Transverse colon (tissue), 4 donors: Measurements from ENCODE around the gene ANXA8L1. TPM values are rescaled to one million over a fixed set of nuclear protein-coding genes. Genes with fewer than 3 reads are reported as not detected.
"Not testable (repeated sequence)": the region's sequence is repeated elsewhere in the genome, so short reads cannot be mapped to it uniquely, and the experiment has no call there.

Experiments used
- DNase-seq: peaks from one replicate; pipeline ENCODE4 v3.0.0-alpha.2; 2019
- H3K27ac ChIP-seq, 4 donors: fragments of 200-600 bp; sonication (generic); 2 replicates each; pipeline ENCODE4 v1.5.1; 2016 to 2018; ENCODE audit warnings: inconsistent platforms in 4 of 4
- H3K27me3 ChIP-seq: fragments of 200-600 bp; sonication (generic); 2 replicates; pipeline ENCODE4 v1.5.1; 2017; ENCODE audit warnings: inconsistent platforms
- H3K36me3 ChIP-seq, 4 donors: fragments of 200-600 bp; sonication (generic); 2 replicates each; pipeline ENCODE4 v1.5.1; 2017 to 2019; ENCODE audit warnings: inconsistent platforms in 4 of 4
- H3K4me1 ChIP-seq, 4 donors: fragments of 200-600 bp; sonication (generic); 2 replicates each; pipeline ENCODE4 v1.5.1; 2017 to 2020; ENCODE audit warnings: inconsistent platforms in 4 of 4
- H3K4me3 ChIP-seq, 4 donors: fragments of 200-600 bp; sonication (generic); 1 replicate in 1 of 4; 2 replicates in 3 of 4; pipeline versions ENCODE4 v1.5.1 to v1.6.1; 2017 to 2019; ENCODE audit warnings: inconsistent platforms in 4 of 4
- H3K9me3 ChIP-seq, 2 donors: fragments of 200-600 bp; sonication (generic); 2 replicates each; pipeline ENCODE4 v1.5.1; 2017 to 2019; ENCODE audit warnings: inconsistent platforms in 2 of 2
- CTCF ChIP-seq, 5 experiments: fragments of 200-600 bp in 3 of 5; fragments of 450-650 bp in 2 of 5; sonication (generic) in 3 of 5; IDR thresholded peaks; 1 replicate in 2 of 5; 2 replicates in 3 of 5; pipeline ENCODE4 v1.5.1; 2016 to 2017; ENCODE audit warnings: antibody characterized with exemption in 5 of 5, inconsistent platforms in 3 of 5, mild to moderate bottlenecking in 2 of 5, moderate library complexity in 1 of 5
- EP300 ChIP-seq: sonication (generic); formaldehyde crosslinking; IDR thresholded peaks from one replicate; pipeline ENCODE4 v1.6.1; 2017; ENCODE audit warnings: antibody characterized with exemption, low read depth
- POLR2A ChIP-seq: fragments of 450-650 bp; IDR thresholded peaks from one replicate; pipeline ENCODE4 v1.6.1; 2016; ENCODE audit warnings: antibody characterized with exemption, mild to moderate bottlenecking, moderate library complexity
- POLR2AphosphoS5 ChIP-seq, 3 donors: sonication (generic); formaldehyde crosslinking; IDR thresholded peaks; one replicate each; pipeline ENCODE4 v1.6.1; 2016; ENCODE audit warnings: antibody characterized with exemption in 3 of 3
- WGBS, 2 donors: methylation state at CpG; one replicate each; pipeline ENCODE4 v1.1.5; 2018; ENCODE audit warnings: low coverage in 1 of 2; 5-methylcytosine and 5-hydroxymethylcytosine counted together
- in situ Hi-C, 4 donors: fragments of 200-750 bp; cut with MboI; loops; one replicate each; pipeline versions ENCODE4 v1.15.0 to v1.15.1; 2017; ENCODE audit warnings: low sequenced_read_pairs in 3 of 4, low pct_ligation_motif_present in 1 of 4, low pct_unique_long_range_greater_than_20kb in 1 of 4
- intact Hi-C: fragments of 100-400 bp; cut with DNase I; formaldehyde crosslinking; loops from one replicate; pipeline ENCODE4 v1.15.1; 2023; ENCODE audit warnings: low total_unique reads
- total RNA-seq, 4 donors: library from RNA; depleted of rRNA; stranded (reverse); fragments of >200 nt; gene quantifications; one replicate each; pipeline ENCODE4 v1.1.0, GENCODE V29; 2016

ANXA8L1 gene
- not detected for total RNA-seq

GRCh38 chr10:46375406-46375805 is at the start of gene ANXA8L1:
ANXA8L1 (plus strand) TSS chr10:46375776; CDS start chr10:46375852, 76 bp downstream.
- H3K4me3 ChIP-seq, H3K36me3 ChIP-seq, intact Hi-C loops, H3K4me1 ChIP-seq, in situ Hi-C loops, H3K27ac ChIP-seq, DNase-seq, H3K9me3 ChIP-seq, H3K27me3 ChIP-seq: not testable (repeated sequence)
- no CpG with 5 or more reads among the region's 11 CpGs for WGBS, 2 donors

GRCh38 chr10:46326066-46326465 is 49.5 kb upstream of the ANXA8L1 start:
- 69% methylated on average over 1 of the region's 1 CpG; no CpG with 5 or more reads in 1 of the 2 donors for WGBS, 2 donors
- no peak for TF ChIP-seq POLR2AphosphoS5 (IDR thresholded peaks at IDR 0.05)
- intact Hi-C loops = no loop called here
- Histone ChIP-seq H3K27me3 (no peaks in the 10 kb centered on the region), H3K36me3 (no peaks in the 10 kb centered on the region), H3K4me3 (no peak overlapping the region), H3K9me3 (no peaks in the 10 kb centered on the region), H3K4me1 (peaks cover 0 to 11% (median 2%) of the 10 kb centered on the region in 4 donors), H3K27ac (no peak overlapping the region)
- in situ Hi-C loops = no loop called here
- DNase-seq = no peak

DNA sequence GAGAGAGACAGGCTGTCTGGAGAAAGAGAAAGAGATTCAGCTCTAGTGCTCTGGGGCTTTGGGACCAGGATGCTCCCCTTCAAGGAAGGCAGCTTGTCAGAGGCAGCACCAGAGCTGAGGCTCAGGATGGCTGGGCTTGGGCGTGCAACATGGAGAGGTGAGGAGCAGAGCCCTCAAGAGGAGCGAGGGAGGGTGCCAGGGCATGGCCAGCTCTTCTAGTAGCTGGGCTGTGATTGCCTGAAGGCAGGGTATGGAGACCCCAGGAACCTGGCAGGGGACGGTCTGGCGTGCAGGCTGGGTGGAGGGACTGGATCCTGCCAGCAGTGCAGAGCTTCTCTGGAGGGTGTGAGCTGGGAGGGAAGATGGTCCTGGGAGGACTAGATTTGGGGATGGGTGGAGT is 48.6 kb upstream of the ANXA8L1 start:
- intact Hi-C loops = no loop called here
- 95% methylated on average over 4 of the region's 4 CpGs; no CpG with 5 or more reads in 1 of the 2 donors for WGBS, 2 donors
- H3K4me3 ChIP-seq = no peak overlapping the region
- in situ Hi-C loops = no loop called here
- no peaks in the 10 kb centered on the region for H3K9me3 ChIP-seq
- H3K27me3 ChIP-seq = no peaks in the 10 kb centered on the region
- DNase-seq = no peak
- no peak for TF ChIP-seq CTCF (IDR thresholded peaks at IDR 0.05)
- no peak for TF ChIP-seq POLR2A
- TF ChIP-seq EP300 = no peak
- no peak for TF ChIP-seq POLR2AphosphoS5 (IDR thresholded peaks at IDR 0.05)
- no peak overlapping the region for H3K27ac ChIP-seq
- H3K4me1 ChIP-seq = peaks cover 0 to 2% (median 0%) of the 10 kb centered on the region in 4 donors
- H3K36me3 ChIP-seq = no peaks in the 10 kb centered on the region

DNA sequence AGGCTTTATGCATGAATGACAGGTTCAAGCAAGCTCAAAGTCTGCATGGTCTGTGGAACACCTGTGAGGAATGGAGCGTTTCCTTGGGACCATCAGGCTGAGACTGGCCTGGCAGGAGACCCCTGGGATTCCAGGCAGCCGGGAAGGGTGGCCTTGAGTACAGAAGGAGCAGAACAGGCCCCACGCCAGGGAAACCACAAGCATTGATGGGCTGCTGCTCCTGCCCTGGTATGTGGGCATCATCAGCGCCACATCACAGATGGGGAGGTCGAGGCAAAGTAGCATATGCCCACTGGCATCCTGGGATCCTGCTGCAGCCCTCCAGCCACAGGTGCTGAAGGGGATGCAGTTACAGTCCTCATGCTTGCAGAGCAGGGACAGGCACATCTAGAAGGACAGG is 47.9 kb upstream of the ANXA8L1 start:
- no peak overlapping the region for H3K27ac ChIP-seq
- intact Hi-C loops (no loop called here), in situ Hi-C loops (no loop called here)
- no peaks in the 10 kb centered on the region for H3K9me3 ChIP-seq
- no peak for DNase-seq
- TF ChIP-seq POLR2A (no peak), EP300 (no peak), CTCF (IDR thresholded peaks at IDR 0.05) (no peak), POLR2AphosphoS5 (IDR thresholded peaks at IDR 0.05) (no peak)
- H3K27me3 ChIP-seq = no peaks in the 10 kb centered on the region
- no peaks in the 10 kb centered on the region for H3K36me3 ChIP-seq
- H3K4me3 ChIP-seq = no peak overlapping the region
- WGBS, 2 donors = 66% methylated on average over 5 of the region's 5 CpGs; no CpG with 5 or more reads in 1 of the 2 donors
- no peaks in the 10 kb centered on the region for H3K4me1 ChIP-seq

DNA sequence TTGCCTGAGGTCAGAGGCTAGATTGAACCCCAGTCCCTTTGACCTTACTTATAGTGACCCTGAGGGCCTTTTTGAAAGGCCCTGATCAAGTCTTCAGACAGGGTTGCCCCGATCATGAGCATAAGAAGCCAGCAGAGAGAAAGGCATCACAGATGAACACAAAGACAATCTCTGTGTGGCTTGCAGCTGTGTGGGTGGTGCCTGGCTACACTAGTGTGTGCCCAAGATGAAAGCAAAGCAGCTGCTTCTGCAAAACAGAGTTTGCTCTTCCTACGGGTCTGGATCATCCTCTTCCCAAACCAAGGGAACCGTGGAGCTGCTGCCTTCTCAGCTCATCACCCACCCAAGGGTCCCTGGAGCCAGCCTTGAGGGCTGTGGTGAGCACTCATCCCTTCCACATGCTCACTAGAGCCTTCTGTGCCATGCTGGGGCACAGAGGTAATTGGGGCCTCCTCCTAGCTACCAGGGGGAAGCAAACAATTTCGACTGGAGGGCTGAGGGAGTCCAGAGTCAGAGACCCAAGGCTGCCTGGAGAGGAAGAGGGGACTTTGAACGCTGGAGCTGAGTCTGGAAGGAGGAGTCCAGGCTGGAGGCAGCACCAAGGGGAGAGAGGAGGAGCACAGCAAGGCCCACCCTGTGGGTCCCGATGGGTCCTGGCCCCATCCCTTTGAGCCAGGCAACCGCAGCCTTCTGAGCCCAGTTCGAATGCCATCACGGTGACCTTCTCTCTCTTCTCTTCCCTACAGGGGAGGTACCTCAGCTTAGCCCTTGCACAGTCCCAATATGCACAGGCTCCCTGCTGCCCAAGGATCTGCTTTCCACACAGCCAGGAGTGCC is 46.5 kb upstream of the ANXA8L1 start:
- Histone ChIP-seq H3K36me3 (no peaks in the 10 kb centered on the region), H3K9me3 (no peaks in the 10 kb centered on the region), H3K27ac (no peak overlapping the region), H3K4me1 (no peaks in the 10 kb centered on the region), H3K4me3 (no peak overlapping the region), H3K27me3 (no peaks in the 10 kb centered on the region)
- in situ Hi-C loops (no loop called here), intact Hi-C loops (no loop called here)
- DNase-seq = no peak
- WGBS, 2 donors = 70% methylated on average over 9 of the region's 9 CpGs; no CpG with 5 or more reads in 1 of the 2 donors
- TF ChIP-seq POLR2AphosphoS5 (IDR thresholded peaks at IDR 0.05) (no peak), POLR2A (no peak), CTCF (IDR thresholded peaks at IDR 0.05) (no peak), EP300 (no peak)
